Fibroblast of mammary gland (primary cell): ENCODE measurements around the gene EHMT1.
"Not testable (repeated sequence)": the region's sequence is repeated elsewhere in the genome, so short reads cannot be mapped to it uniquely, and the experiment has no call there.

ENCODE experiments used
- DNase-seq: peaks from one replicate; pipeline ENCODE4 v3.0.0-alpha.2; 2010; ENCODE audit warnings: low read depth
- H3K4me3 ChIP-seq: 2 replicates; pipeline ENCODE4 v1.5.1; 2011; ENCODE audit warnings: low read depth, mild to moderate bottlenecking, low read length, moderate library complexity; ENCODE audit not compliant: control insufficient read depth
- TF ChIP-seq, protein P1 (sequence below): conservative IDR thresholded peaks from 2 replicates; pipeline ENCODE4 v1.5.1; 2011; ENCODE audit warnings: low read depth, low read length, inconsistent platforms; ENCODE audit not compliant: control insufficient read depth, insufficient read depth

EHMT1 gene

GRCh38 chr9:137717776-137718327, 99.0 kb downstream of the EHMT1 start:
- TF ChIP-seq, protein P1, sequence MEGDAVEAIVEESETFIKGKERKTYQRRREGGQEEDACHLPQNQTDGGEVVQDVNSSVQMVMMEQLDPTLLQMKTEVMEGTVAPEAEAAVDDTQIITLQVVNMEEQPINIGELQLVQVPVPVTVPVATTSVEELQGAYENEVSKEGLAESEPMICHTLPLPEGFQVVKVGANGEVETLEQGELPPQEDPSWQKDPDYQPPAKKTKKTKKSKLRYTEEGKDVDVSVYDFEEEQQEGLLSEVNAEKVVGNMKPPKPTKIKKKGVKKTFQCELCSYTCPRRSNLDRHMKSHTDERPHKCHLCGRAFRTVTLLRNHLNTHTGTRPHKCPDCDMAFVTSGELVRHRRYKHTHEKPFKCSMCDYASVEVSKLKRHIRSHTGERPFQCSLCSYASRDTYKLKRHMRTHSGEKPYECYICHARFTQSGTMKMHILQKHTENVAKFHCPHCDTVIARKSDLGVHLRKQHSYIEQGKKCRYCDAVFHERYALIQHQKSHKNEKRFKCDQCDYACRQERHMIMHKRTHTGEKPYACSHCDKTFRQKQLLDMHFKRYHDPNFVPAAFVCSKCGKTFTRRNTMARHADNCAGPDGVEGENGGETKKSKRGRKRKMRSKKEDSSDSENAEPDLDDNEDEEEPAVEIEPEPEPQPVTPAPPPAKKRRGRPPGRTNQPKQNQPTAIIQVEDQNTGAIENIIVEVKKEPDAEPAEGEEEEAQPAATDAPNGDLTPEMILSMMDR, result no peak
- no peak for DNase-seq
- H3K4me3 ChIP-seq, result no peak overlapping the region

DNA sequence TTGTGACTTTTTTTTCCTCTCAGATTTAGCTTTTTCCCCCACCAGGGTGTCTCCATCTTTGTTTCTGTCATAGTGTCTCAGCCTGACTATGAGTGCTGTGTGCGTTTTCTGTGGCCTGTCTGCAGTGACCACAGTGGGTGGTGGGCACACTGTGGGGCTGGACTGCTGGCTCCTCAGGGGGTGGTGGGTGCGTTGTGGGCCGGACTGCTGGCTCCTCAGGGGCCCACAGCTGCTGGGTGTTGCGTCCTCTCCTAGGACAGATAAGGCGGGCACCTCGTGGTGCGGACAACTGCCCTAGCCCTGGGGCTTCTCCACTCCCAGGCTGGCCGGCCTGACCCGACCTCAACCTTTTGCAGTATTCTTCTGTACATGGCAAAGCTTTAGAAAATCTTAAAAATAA, 100.4 kb downstream of the EHMT1 start:
- no peak overlapping the region for H3K4me3 ChIP-seq
- no peak for DNase-seq
- TF ChIP-seq, protein P1, result no peak

DNA sequence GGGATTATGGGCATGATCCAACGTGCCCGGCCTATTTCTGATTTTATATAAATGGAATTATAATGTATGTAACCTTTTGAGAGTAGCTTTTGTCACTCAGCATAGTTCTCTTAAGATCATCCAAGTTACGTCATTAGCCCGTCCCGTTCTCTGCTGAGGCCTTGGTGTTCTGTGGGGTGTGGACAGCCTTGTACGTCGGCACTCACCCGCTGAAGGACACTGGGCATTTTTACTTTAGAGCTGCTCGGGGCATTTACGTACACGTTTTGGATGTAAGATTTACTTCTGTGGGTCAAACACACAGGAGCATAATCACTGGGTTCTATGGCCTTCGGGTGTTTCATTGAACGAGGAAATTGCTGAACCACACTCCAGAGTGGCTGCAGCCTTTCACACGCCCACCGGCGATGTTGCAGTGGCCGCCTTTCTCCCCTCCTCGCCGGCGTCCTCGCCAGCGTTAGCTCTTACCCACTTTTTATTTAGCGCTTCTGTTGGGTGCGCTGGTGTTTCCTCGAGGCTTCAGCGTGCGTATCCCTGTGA, 101.8 kb downstream of the EHMT1 start:
- no peak overlapping the region for H3K4me3 ChIP-seq
- TF ChIP-seq, protein P1, result no peak
- DNase-seq, result no peak

DNA sequence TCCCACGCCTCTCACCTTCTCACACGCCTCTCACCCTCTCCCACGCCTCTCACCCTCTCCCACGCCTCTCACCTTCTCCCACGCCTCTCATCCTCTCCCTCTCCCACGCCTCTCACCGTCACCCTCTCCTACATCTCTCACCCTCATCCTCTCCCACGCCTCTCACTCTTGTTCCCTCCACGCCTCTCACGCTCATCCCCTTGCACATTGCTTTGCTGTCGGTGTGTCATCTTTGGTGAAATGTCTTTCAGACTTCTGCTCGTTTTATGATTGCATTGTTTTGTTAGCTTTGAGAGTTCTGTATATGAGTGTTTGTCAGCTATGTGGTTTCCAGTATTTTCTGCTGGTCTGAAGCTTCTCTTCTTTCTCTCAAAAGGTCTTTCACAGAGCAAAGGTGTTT, 102.7 kb downstream of the EHMT1 start:
- no peak for DNase-seq
- TF ChIP-seq, protein P1, result no peak
- no peak overlapping the region for H3K4me3 ChIP-seq

DNA sequence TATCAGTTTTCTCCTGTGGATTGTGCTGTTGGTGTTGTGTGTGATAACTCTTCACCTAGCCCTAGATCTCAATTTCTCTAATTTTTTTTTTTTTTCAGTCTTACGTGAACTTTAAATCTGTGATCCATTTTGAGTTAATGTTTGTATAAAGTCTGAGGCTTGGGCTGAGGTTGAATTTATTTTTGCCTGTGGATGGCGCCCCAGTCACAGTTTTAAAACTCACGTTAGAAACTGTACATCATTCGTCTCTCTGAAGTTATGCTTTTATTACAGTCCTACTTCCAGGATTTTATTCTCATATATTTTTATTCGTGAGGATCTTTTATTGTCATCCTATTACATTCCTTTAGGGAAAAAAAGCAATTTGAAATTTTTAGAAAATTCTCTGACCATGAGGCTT, 103.1 kb downstream of the EHMT1 start:
- H3K4me3 ChIP-seq, result no peak overlapping the region
- DNase-seq, result no peak
- TF ChIP-seq, protein P1, result no peak

DNA sequence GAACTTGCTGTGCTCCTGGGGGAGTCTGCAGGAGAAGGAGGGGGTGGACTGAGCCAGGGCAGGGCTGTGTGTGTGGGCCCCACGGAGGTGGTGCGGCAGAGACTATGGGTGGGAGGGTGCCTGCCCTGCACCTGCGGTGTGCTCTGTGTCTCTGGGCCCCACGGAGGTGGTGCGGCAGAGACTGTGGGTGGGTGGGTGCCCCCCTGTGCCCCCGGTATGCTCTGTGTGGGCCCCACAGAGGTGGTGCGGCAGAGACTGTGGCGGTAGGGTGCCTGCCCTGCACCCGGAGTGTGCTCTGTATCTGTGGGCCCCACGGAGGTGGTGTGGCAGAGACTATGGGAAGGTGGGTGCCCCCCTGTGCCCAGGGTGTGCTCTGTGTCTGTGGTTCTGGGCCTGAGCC, 103.7 kb downstream of the EHMT1 start:
- H3K4me3 ChIP-seq, result no peak overlapping the region
- TF ChIP-seq, protein P1, result no peak
- DNase-seq, result no peak

DNA sequence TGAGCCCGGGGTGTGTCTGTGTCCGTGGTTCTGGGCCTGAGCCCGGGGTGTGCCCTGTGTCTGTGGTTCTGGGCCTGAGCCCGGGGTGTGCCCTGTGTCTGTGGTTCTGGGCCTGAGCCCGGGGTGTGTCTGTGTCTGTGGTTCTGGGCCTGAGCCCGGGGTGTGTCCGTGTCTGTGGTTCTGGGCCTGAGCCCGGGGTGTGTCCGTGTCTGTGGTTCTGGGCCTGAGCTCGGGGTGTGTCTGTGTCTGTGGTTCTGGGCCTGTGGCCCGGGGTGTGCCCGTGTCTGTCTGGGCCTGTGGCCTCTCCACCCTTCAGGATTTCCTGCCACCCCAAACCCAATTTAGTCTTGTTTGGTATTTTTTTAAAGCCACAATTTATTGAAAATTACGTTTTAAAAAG, 104.6 kb downstream of the EHMT1 start:
- not testable (repeated sequence) for H3K4me3 ChIP-seq, DNase-seq
